Activated CD8-positive, alpha-beta T cell treated with anti-CD3 and anti-CD28 coated beads for 36 hours (primary cell): ENCODE results near the gene ADH7. TPM values are rescaled to one million over a fixed set of nuclear protein-coding genes. Genes with fewer than 3 reads are reported as not detected.
A peak's percentile ranks its signal among the peaks of the same experiment; 100 is the strongest.

Experiments
- ATAC-seq: fragments of 200-7000 bp; cut with Tn5 transposase; one replicate; pipeline ENCODE4 v1.10.0; 2021; ENCODE audit warnings: mild to moderate bottlenecking, moderate library complexity
- CTCF ChIA-PET: fragments of 350-600 bp; sonication (Branson Sonifier 250); formaldehyde crosslinking; loops from one replicate; lab custom pipeline; 2021; ENCODE audit warnings: antibody characterized with exemption; lab: Charles Lee
- POLR2A ChIA-PET: fragments of 350-600 bp; sonication (Branson Sonifier 250); formaldehyde crosslinking; loops from one replicate; lab custom pipeline; 2021; ENCODE audit warnings: antibody characterized with exemption; lab: Charles Lee
- DNase-seq: peaks from one replicate; pipeline ENCODE4 v3.0.0-alpha.2; 2020
- H3K27ac Mint-ChIP-seq: one replicate; pipeline ENCODE4 v1.8.0; 2021; ENCODE audit warnings: mild to moderate bottlenecking, mixed read lengths
- H3K27me3 Mint-ChIP-seq: one replicate; pipeline ENCODE4 v1.8.0; 2021; ENCODE audit warnings: mixed read lengths
- H3K36me3 Mint-ChIP-seq: one replicate; pipeline ENCODE4 v1.8.0; 2021; ENCODE audit warnings: low read depth, mixed read lengths
- H3K4me1 Mint-ChIP-seq: one replicate; pipeline ENCODE4 v1.8.0; 2021; ENCODE audit warnings: low read depth, mixed read lengths
- H3K4me3 Mint-ChIP-seq: one replicate; pipeline ENCODE4 v1.8.0; 2021; ENCODE audit warnings: mild to moderate bottlenecking, moderate library complexity, mixed read lengths
- H3K9me3 Mint-ChIP-seq: one replicate; pipeline ENCODE4 v1.8.0; 2021; ENCODE audit warnings: mixed read lengths
- intact Hi-C: fragments of 100-400 bp; cut with micrococcal nuclease; formaldehyde crosslinking; loops from one replicate; pipeline ENCODE4 v1.10.0; 2022
- total RNA-seq, 2 experiments: library from RNA; stranded (reverse); gene quantifications; one replicate each; pipeline ENCODE4 v1.2.3, GENCODE V29; 2021
- TF ChIP-seq, protein P1 (sequence below): fragments of 200-600 bp; IDR thresholded peaks from one replicate; pipeline ENCODE4 v1.8.0; 2022; ENCODE audit warnings: antibody characterized with exemption, mild to moderate bottlenecking

Gene ADH7
- total RNA-seq, 2 experiments from 2014 or later: not detected

GRCh38 chr4:99468889-99469288 is 33.7 kb upstream of the ADH7 start:
- Mint-ChIP-seq H3K4me1 (no peaks in the 10 kb centered on the region), H3K4me3 (no peak overlapping the region), H3K27ac (no peak overlapping the region), H3K9me3 (no peaks in the 10 kb centered on the region), H3K36me3 (no peaks in the 10 kb centered on the region), H3K27me3 (peaks cover 10% of the 10 kb centered on the region)
- TF ChIP-seq, protein P1, sequence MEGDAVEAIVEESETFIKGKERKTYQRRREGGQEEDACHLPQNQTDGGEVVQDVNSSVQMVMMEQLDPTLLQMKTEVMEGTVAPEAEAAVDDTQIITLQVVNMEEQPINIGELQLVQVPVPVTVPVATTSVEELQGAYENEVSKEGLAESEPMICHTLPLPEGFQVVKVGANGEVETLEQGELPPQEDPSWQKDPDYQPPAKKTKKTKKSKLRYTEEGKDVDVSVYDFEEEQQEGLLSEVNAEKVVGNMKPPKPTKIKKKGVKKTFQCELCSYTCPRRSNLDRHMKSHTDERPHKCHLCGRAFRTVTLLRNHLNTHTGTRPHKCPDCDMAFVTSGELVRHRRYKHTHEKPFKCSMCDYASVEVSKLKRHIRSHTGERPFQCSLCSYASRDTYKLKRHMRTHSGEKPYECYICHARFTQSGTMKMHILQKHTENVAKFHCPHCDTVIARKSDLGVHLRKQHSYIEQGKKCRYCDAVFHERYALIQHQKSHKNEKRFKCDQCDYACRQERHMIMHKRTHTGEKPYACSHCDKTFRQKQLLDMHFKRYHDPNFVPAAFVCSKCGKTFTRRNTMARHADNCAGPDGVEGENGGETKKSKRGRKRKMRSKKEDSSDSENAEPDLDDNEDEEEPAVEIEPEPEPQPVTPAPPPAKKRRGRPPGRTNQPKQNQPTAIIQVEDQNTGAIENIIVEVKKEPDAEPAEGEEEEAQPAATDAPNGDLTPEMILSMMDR: no peak
- intact Hi-C loops: no loop called here
- ATAC-seq (no peak), DNase-seq (no peak)
- CTCF ChIA-PET: interaction anchor here (0.9 to 2.1 kb wide), 2 partner anchors 9 to 64 kb away, joined by 3 to 9 read pairs; no protein-coding TSS in a partner anchor
- POLR2A ChIA-PET: no interaction called here

DNA sequence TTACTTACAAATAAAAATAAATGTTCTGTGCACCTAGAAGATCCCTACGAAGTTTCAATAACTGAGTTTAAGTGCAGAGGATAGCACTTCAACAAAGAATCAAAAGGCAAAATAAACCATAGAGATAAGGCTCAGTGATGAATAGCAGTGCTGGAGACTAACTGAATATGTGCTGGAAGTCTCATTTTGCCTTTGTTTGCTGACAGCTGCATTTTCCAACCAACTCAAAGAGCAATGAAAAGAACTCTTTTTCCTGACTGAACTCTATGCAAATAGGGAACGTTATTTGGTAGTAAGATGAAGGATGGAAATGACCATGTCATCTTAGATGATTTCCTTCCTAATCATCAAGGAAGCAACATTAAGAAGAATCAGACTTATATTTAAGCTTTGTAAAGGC is 32.7 kb upstream of the ADH7 start:
- Mint-ChIP-seq H3K27ac (no peak overlapping the region), H3K4me1 (no peaks in the 10 kb centered on the region), H3K4me3 (no peak overlapping the region), H3K9me3 (no peaks in the 10 kb centered on the region), H3K36me3 (no peaks in the 10 kb centered on the region), H3K27me3 (peaks cover 11% of the 10 kb centered on the region)
- no peak for ATAC-seq
- intact Hi-C loops: no loop called here
- POLR2A ChIA-PET: interaction anchor here (0.6 kb wide), 1 partner anchor 320 kb away, joined by 5 read pairs; no protein-coding TSS in a partner anchor
- CTCF ChIA-PET: interaction anchor here (0.9 kb wide), 1 partner anchor 8 kb away, joined by 3 read pairs; no protein-coding TSS in a partner anchor
- TF ChIP-seq, protein P1: no peak
- no peak for DNase-seq

GRCh38 chr4:99463566-99463965 is 28.4 kb upstream of the ADH7 start:
- TF ChIP-seq, protein P1: no peak
- ChIA-PET POLR2A (no interaction called here), CTCF (interaction anchor here (0.7 to 2.8 kb wide), 23 partner anchors 9 to 601 kb away, joined by 3 to 30 read pairs (median 4); partner anchors contain the start of gene METAP1)
- Mint-ChIP-seq H3K27me3 (peaks cover 11% of the 10 kb centered on the region), H3K4me1 (no peaks in the 10 kb centered on the region), H3K27ac (no peak overlapping the region), H3K4me3 (no peak overlapping the region), H3K36me3 (no peaks in the 10 kb centered on the region), H3K9me3 (no peaks in the 10 kb centered on the region)
- ATAC-seq: no peak
- intact Hi-C loops: loop anchor here (5.0 kb wide), 1 partner anchor 56 kb away; no protein-coding TSS in a partner anchor
- DNase-seq: no peak

DNA sequence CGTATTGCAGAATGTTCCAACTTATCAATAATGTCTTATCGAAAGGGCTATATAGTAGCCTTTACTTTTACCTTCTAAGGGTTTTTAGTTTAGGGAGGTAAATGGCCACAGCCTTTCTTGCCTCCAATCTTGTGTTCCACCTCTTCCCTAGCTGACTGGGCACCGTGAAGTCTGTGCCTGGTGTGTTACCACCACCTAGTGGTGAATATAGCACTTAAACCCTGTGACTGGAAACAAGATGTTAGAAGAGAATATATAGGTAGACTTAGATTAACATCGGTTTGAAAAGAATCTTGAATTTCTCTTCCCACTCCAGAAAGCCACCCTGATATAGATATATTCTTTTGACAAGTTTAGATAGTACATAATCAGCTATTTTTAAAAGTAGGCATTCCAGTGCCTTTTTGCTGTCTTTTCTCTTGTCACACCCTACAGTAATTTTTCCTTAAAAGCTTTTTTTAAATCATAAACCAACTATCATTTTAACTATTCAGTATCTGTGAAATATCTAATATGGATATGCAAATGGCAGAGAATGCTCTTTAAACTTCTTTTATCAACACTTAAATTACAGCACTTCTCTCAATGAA is 27.8 kb upstream of the ADH7 start:
- H3K4me3 Mint-ChIP-seq: no peak overlapping the region

More for the DNA sequence above, 27.8 kb upstream of the ADH7 start:
- ChIA-PET CTCF (interaction anchor here (0.6 to 2.8 kb wide), 29 partner anchors 9 to 526 kb away, joined by 3 to 30 read pairs (median 4); partner anchors contain the start of gene METAP1), POLR2A (no interaction called here)
- Mint-ChIP-seq H3K9me3 (no peaks in the 10 kb centered on the region), H3K27me3 (peaks cover 12% of the 10 kb centered on the region), H3K36me3 (no peaks in the 10 kb centered on the region), H3K27ac (no peak overlapping the region), H3K4me1 (no peaks in the 10 kb centered on the region)
- TF ChIP-seq, protein P1: peak; percentile 83
- intact Hi-C loops: loop anchor here (5.0 kb wide), 1 partner anchor 56 kb away; no protein-coding TSS in a partner anchor
- DNase-seq: peak; percentile 63
- peak; percentile 77 for ATAC-seq
